GM23248 (cell line): ENCODE data around the gene SYT1. TPM values are rescaled to one million over a fixed set of nuclear protein-coding genes. Genes with fewer than 3 reads are reported as not detected.

Source experiments
- DNase-seq: peaks from one replicate; pipeline ENCODE4 v3.0.0-alpha.2; 2015
- H2AFZ ChIP-seq: fragments of 200-600 bp; sonication (generic); 2 replicates; pipeline ENCODE4 v1.6.1; 2016; ENCODE audit warnings: antibody characterized with exemption
- H3F3A ChIP-seq: fragments of 200-600 bp; sonication (generic); 2 replicates; pipeline ENCODE4 v1.6.1; 2016; ENCODE audit warnings: mild to moderate bottlenecking, antibody characterized with exemption, mixed run types; ENCODE audit not compliant: insufficient read depth
- H3K27ac ChIP-seq: fragments of 200-600 bp; sonication (generic); 2 replicates; pipeline ENCODE4 v1.5.1; 2016; ENCODE audit warnings: mild to moderate bottlenecking
- H3K27me3 ChIP-seq: fragments of 200-600 bp; sonication (generic); replicated peaks from 2 replicates; pipeline ENCODE4 v1.6.1; 2016; ENCODE audit warnings: mild to moderate bottlenecking; ENCODE audit not compliant: insufficient read depth
- H3K36me3 ChIP-seq: fragments of 200-600 bp; sonication (generic); 2 replicates; pipeline ENCODE4 v1.6.1; 2016; ENCODE audit warnings: low read depth, mild to moderate bottlenecking
- H3K4me1 ChIP-seq: fragments of 200-600 bp; sonication (generic); 2 replicates; pipeline ENCODE4 v1.6.1; 2016; ENCODE audit warnings: mild to moderate bottlenecking; ENCODE audit not compliant: insufficient read depth
- H3K4me2 ChIP-seq: fragments of 200-600 bp; sonication (generic); one replicate; pipeline ENCODE4 v1.6.1; 2016; ENCODE audit warnings: mild to moderate bottlenecking; ENCODE audit not compliant: unreplicated experiment
- H3K4me3 ChIP-seq: fragments of 200-600 bp; sonication (generic); 2 replicates; pipeline ENCODE4 v1.5.1; 2016; ENCODE audit warnings: mild to moderate bottlenecking
- H3K79me2 ChIP-seq: fragments of 200-600 bp; sonication (generic); 2 replicates; pipeline ENCODE4 v1.6.1; 2016; ENCODE audit warnings: mild to moderate bottlenecking; ENCODE audit not compliant: insufficient read depth
- H3K9ac ChIP-seq: fragments of 200-600 bp; sonication (generic); 2 replicates; pipeline ENCODE4 v1.6.1; 2016; ENCODE audit warnings: mild to moderate bottlenecking
- H3K9me2 ChIP-seq: fragments of 200-600 bp; sonication (generic); 2 replicates; pipeline ENCODE4 v1.6.1; 2016; ENCODE audit warnings: mixed run types, mild to moderate bottlenecking, moderate library complexity; ENCODE audit not compliant: insufficient read depth
- H3K9me3 ChIP-seq: fragments of 200-600 bp; sonication (generic); one replicate; pipeline ENCODE4 v1.6.1; 2017; ENCODE audit warnings: low read depth
- H4K20me1 ChIP-seq: fragments of 200-600 bp; sonication (generic); 2 replicates; pipeline ENCODE4 v1.6.0; 2016; ENCODE audit not compliant: insufficient read depth
- EZH2 ChIP-seq: fragments of 200-600 bp; sonication (generic); IDR thresholded peaks from 2 replicates; pipeline ENCODE4 v1.6.1; 2018; ENCODE audit warnings: antibody characterized with exemption, mild to moderate bottlenecking; ENCODE audit not compliant: insufficient read depth, poor library complexity, severe bottlenecking
- EZH2phosphoT487 ChIP-seq: fragments of 200-600 bp; sonication (generic); IDR thresholded peaks from 2 replicates; pipeline ENCODE4 v1.6.1; 2018; ENCODE audit warnings: antibody characterized with exemption, moderate library complexity, mild to moderate bottlenecking, low read depth; ENCODE audit not compliant: insufficient read depth
- WGBS, 2 experiments: methylation state at CpG; one replicate each; pipeline ENCODE4 v1.1.6; 2015 to 2017; ENCODE audit warnings: low lambda C conversion rate in 2 of 2, low coverage in 1 of 2; ENCODE audit errors: missing lambda C conversion rate in 2 of 2; 5-methylcytosine and 5-hydroxymethylcytosine counted together
- in situ Hi-C: fragments of 300-500 bp; cut with MboI; formaldehyde crosslinking; loops from 2 replicates; pipeline ENCODE4 v1.15.0; 2020
- polyA plus RNA-seq: library from polyadenylated mRNA; unstranded; fragments of >200 nt; fragmentation: Nextera tagmentation; extraction: Ambion mirVana; gene quantifications from 2 replicates; pipeline ENCODE4 v1.2.1, GENCODE V29; 2016
- total RNA-seq: library from RNA; depleted of rRNA; stranded (reverse); fragments of >200 nt; shearing (Covaris generic); gene quantifications from 2 replicates; pipeline ENCODE4 v1.2.3, GENCODE V29; 2014

SYT1 gene
- total and polyA plus RNA-seq, 2 experiments from 2014 or later = 1.7 to 2.4 TPM

GRCh38 chr12:79071498-79071897 lies 206.9 kb downstream of the SYT1 start:
- Histone ChIP-seq H3K36me3 (no peaks in the 10 kb centered on the region), H3K4me2 (no peak overlapping the region), H2AFZ (no peak overlapping the region), H3K9me2 (no peaks in the 10 kb centered on the region), H3K79me2 (no peaks in the 10 kb centered on the region), H3K9ac (no peak overlapping the region), H3K27ac (no peak overlapping the region), H4K20me1 (no peaks in the 10 kb centered on the region), H3K4me3 (no peak overlapping the region), H3K4me1 (no peaks in the 10 kb centered on the region), H3K27me3 (no peaks in the 10 kb centered on the region), H3K9me3 (no peaks in the 10 kb centered on the region), H3F3A (no peaks in the 10 kb centered on the region)
- WGBS, 2 experiments = 100% methylated on average over 1 of the region's 1 CpG
- in situ Hi-C loops = no loop called here
- DNase-seq = no peak
- no peak for TF ChIP-seq EZH2phosphoT487

- Histone ChIP-seq H3K4me2 (no peak overlapping the region), H3F3A (no peaks in the 10 kb centered on the region), H3K9ac (no peak overlapping the region), H3K27me3 (no peaks in the 10 kb centered on the region), H3K4me1 (no peaks in the 10 kb centered on the region), H3K9me3 (no peaks in the 10 kb centered on the region), H4K20me1 (no peaks in the 10 kb centered on the region), H3K4me3 (no peak overlapping the region), H3K27ac (no peak overlapping the region), H2AFZ (no peak overlapping the region), H3K36me3 (no peaks in the 10 kb centered on the region), H3K9me2 (no peaks in the 10 kb centered on the region), H3K79me2 (no peaks in the 10 kb centered on the region)
- 79 to 87% methylated on average over 2 of the region's 2 CpGs for WGBS, 2 experiments
- in situ Hi-C loops = no loop called here
- DNase-seq = no peak
- TF ChIP-seq EZH2 (no peak), EZH2phosphoT487 (no peak)
Observed at GRCh38 chr12:79073506-79073905, 208.9 kb downstream of the SYT1 start.

DNA sequence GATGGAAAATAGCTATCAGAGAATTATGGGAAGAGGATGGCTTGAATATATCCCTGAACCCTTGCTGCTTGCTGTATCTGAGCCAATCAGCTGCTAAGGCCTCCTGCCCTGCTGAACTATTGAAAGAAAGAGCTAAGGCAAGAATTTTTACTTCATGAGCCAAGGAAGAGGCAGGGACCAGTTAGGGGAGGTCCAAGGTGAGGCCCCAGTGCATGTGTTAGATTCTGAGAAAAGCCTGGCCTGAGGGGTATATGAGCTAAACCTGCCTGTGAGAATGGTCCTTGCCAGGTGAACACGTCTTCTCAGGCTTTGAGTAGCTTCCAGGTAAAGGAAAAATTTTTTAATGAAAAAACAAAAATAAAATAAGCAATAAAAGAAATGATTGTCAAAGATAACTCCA lies 218.0 kb downstream of the SYT1 start:
- Histone ChIP-seq H3K27me3 (no peaks in the 10 kb centered on the region), H3K79me2 (no peaks in the 10 kb centered on the region), H3K4me2 (no peak overlapping the region), H3K27ac (no peak overlapping the region), H4K20me1 (no peaks in the 10 kb centered on the region), H3K9me2 (no peaks in the 10 kb centered on the region), H2AFZ (no peak overlapping the region), H3F3A (no peaks in the 10 kb centered on the region), H3K4me3 (no peak overlapping the region), H3K36me3 (no peaks in the 10 kb centered on the region), H3K9me3 (no peaks in the 10 kb centered on the region), H3K4me1 (no peaks in the 10 kb centered on the region), H3K9ac (no peak overlapping the region)
- no peak for DNase-seq
- no peak for TF ChIP-seq EZH2phosphoT487
- no peak for TF ChIP-seq EZH2
- 65 to 79% methylated on average over 1 of the region's 1 CpG for WGBS, 2 experiments
- in situ Hi-C loops = no loop called here

DNA sequence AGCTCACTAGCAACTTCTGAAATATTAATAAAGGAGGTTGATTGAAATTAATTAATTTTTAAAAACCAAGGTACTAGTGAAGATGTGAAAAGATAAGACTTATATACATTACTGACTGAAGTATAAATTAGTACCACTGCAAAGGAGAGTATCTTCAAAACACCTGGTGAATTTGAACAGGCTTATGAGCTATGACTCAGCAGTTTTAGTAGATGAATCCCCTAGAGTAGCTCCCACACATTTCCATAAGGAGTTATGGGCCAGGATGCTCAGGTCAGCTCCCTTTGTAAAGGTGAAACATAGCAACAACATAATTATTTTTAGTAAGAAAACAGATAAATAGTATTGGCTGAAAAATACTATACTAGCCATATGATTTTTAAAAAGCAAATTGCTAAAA lies 218.6 kb downstream of the SYT1 start:
- H3K27ac ChIP-seq = no peak overlapping the region
- H3K9ac ChIP-seq = no peak overlapping the region
- no peak overlapping the region for H3K4me3 ChIP-seq
- no peak for DNase-seq
- no peaks in the 10 kb centered on the region for H3K9me3 ChIP-seq
- H3F3A ChIP-seq = no peaks in the 10 kb centered on the region
- no peak overlapping the region for H3K4me2 ChIP-seq
- in situ Hi-C loops = no loop called here
- H3K79me2 ChIP-seq = no peaks in the 10 kb centered on the region
- TF ChIP-seq EZH2 (no peak), EZH2phosphoT487 (no peak)
- H3K9me2 ChIP-seq = no peaks in the 10 kb centered on the region
- H4K20me1 ChIP-seq = no peaks in the 10 kb centered on the region
- no peaks in the 10 kb centered on the region for H3K27me3 ChIP-seq
- no peaks in the 10 kb centered on the region for H3K4me1 ChIP-seq
- no peak overlapping the region for H2AFZ ChIP-seq
- H3K36me3 ChIP-seq = no peaks in the 10 kb centered on the region

GRCh38 chr12:79085106-79085682 lies 220.6 kb downstream of the SYT1 start:
- Histone ChIP-seq H3K4me3 (no peak overlapping the region), H3K4me1 (no peaks in the 10 kb centered on the region), H3K27me3 (no peaks in the 10 kb centered on the region), H3K9ac (no peak overlapping the region), H2AFZ (no peak overlapping the region), H3K4me2 (no peak overlapping the region), H3K79me2 (no peaks in the 10 kb centered on the region), H3K27ac (no peak overlapping the region), H3K9me3 (no peaks in the 10 kb centered on the region), H3F3A (no peaks in the 10 kb centered on the region), H3K36me3 (no peaks in the 10 kb centered on the region), H3K9me2 (no peaks in the 10 kb centered on the region), H4K20me1 (no peaks in the 10 kb centered on the region)
- TF ChIP-seq EZH2 (no peak), EZH2phosphoT487 (no peak)
- DNase-seq = no peak
- WGBS, 2 experiments = 97 to 98% methylated on average over 2 of the region's 2 CpGs
- in situ Hi-C loops = no loop called here
